Left ventricle myocardium superior (tissue), 1 donor: Measurements from ENCODE around the gene MSL3B.

Experiments
- ATAC-seq: fragments of 200-7000 bp; cut with Tn5 transposase; one replicate; pipeline ENCODE4 v1.9.1; 2020; ENCODE audit warnings: mild to moderate bottlenecking, moderate library complexity
- DNase-seq: peaks from one replicate; pipeline ENCODE4 v3.0.0-alpha.2; 2020
- intact Hi-C: fragments of 100-400 bp; cut with micrococcal nuclease; formaldehyde crosslinking; loops from one replicate; pipeline ENCODE4 v1.11.0; 2022
- donor health status: DM: no; HTN: yes; CAD: no; lungs with severe emphysema.

Gene MSL3B

GRCh38 chr2:233854241-233854981 lies 13.8 kb downstream of the MSL3B start, which contains the start of gene HJURP:
Gene HJURP (minus strand): TSS chr2:233854535. CDS start chr2:233854500, 35 bp downstream.
- DNase-seq: peak; percentile 91
- peak; percentile 100 for ATAC-seq
- intact Hi-C loops: no loop called here

DNA sequence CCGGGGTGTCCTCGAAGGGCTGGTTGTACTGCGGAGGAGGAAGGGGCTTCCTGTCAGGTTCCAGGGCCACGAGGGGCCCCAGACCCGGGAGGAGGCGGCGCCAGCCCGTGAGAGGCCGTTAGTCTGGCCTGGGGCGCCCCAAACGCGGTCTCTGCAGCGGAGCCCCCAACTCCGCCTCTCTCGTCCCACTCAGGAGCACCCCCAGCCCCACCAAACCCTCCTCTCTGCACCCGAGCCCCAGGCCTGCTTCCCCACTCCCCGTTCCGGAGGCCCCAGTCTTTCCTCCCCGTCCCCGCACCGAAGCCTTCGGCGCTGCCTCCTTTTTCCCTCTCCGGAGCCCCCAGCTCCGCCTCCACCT lies 14.3 kb downstream of the MSL3B start:
- DNase-seq: no peak
- intact Hi-C loops: no loop called here
- no peak for ATAC-seq

DNA sequence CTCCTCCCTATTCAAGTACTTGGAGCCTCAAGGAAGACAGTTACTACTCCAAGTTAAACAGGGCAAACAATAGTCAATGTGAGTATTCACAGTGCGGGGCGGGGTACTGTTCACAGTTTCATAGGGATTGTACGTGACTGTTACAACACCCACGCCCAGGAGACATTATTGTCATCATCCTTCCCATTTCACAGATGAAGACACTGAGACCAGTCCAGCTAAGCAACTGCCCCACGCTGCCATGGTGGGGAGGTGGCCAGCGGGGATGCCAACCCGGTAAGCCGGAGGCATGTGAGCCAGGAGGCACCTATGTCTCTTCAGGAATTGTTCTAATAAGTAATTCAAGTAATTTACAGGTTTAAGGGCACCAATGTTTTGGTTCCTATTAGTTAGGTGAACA lies 14.8 kb downstream of the MSL3B start:
- ATAC-seq (no peak), DNase-seq (no peak)
- intact Hi-C loops: no loop called here

DNA sequence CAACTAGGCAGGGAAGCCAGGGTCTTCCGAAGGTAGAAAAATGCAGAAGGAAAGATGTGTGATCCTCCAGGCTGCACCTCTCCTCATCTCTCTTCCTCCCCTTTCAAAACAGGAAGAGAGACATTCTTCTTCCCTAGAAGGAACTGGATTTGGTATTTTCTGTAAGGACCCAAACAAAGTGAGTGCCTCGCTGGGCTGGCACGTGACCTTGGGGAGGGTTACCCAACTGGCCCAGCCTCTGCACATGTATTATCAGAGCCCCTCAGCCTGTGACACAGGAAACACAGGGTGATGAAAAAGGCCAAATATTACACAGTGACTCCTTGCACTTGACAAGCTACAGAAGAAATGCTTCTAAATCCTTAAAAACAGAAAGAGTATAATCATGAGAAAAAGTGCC lies 16.1 kb downstream of the MSL3B start:
- no peak for ATAC-seq
- intact Hi-C loops: no loop called here
- no peak for DNase-seq

DNA sequence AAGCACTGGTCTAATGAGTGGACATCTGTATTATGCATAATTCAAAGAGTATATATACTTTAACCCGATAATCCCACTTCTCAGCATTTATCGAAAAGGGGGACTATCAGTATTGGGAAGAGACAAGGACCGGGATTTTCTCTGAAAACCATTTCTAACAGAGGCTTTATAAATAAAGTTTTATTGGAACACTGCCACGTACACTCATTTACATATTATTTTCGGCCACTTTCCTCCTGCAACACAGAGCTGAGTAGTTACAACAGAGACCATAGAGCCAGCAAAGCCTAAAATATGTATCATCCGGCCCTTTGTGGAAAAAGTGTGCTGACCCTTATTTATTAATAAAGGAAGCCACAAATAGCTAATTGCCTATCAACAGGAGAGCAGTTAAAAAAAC lies 17.0 kb downstream of the MSL3B start:
- DNase-seq (no peak), ATAC-seq (no peak)
- intact Hi-C loops: no loop called here

DNA sequence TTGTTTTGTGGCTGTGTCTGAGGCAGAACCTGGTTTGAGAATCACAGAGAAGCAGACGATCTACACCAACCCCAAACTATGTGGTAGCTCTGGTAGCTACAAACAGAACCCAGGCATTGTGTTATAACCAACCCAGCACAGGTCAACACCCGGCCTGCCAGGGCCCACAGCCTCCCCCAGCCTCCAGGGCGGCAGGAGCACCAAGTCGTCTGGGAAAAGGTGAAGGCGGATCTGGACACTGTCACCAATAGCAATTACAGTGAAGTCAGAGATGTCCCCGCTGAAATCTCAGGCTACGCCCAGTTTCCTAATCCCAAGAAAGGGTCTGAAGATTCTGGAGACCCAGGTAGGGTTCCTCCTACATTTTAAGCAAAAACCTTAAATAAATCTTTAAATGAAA lies 17.4 kb downstream of the MSL3B start:
- intact Hi-C loops: no loop called here
- DNase-seq (no peak), ATAC-seq (no peak)

DNA sequence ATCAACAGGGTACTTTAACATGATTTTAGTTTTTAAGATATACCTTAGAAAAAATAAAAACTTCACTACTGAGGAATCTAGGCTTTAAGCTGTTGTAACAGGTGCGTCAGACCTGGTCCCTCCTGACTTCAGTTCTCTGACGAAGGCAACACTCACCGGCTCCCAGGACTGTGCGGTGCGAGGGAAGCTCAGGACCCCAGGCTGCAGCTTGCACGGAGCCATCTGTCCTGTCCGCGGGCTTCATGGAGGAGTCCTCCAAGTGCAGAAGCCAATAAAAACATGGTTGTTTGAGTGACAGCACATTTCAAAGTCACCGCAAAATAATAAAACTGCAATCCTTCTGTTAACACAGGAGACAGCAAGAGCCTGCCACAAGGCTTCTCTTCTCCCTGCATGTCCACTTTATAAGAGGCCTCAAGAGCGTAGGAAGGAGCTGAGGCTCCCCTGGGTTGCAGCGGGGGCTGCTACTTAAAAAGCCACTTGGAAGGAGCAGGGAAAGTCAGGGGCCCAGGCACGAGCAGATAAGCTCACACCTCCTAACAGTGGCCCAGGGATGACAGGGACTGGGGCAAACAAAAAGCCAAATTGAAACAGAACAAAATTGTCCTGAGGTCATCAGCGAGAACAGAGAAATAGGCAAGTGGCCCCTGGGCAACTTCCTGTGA lies 18.4 kb downstream of the MSL3B start:
- ATAC-seq: no peak
- no peak for DNase-seq
- intact Hi-C loops: no loop called here

GRCh38 chr2:233848276-233848675 lies 19.9 kb downstream of the MSL3B start:
- intact Hi-C loops: no loop called here
- ATAC-seq (no peak), DNase-seq (no peak)

DNA sequence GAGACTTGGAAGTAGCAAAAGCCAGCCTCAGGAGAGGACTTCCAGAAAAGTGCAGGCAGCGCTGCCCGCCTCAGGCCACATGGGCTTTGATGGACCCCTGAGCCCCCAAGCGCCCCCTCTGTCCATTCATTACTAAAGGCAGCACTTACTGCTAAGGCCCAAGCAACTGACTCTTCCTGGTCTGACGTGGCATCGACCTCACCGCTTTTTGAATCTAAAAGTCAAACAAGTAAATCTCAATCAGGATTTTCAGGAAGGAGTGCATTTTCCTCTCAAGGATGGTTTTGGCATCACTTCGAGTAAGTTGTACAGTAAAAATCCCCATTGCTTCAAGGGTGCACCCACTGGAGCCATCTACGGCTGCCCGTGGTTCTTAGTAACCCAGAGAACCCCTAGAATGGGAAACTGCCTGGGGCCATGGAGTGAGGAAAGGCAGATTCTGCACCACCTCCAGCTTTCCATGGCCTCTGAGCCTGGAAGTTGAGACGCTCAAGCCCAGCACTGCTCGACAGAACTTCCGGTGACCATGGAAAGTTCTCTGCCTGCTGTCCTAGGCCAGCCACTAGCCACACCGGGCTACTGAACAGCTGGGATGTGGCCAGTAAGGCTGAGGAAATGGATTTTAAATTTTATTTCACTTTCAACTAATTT lies 20.8 kb downstream of the MSL3B start:
- no peak for DNase-seq

GRCh38 chr2:233846387-233847247 lies 21.6 kb downstream of the MSL3B start:
- intact Hi-C loops: no loop called here
- DNase-seq (peak; percentile 43), ATAC-seq (no peak)

More for the DNA sequence above, 20.8 kb downstream of the MSL3B start:
- intact Hi-C loops: no loop called here
- ATAC-seq: no peak

DNA sequence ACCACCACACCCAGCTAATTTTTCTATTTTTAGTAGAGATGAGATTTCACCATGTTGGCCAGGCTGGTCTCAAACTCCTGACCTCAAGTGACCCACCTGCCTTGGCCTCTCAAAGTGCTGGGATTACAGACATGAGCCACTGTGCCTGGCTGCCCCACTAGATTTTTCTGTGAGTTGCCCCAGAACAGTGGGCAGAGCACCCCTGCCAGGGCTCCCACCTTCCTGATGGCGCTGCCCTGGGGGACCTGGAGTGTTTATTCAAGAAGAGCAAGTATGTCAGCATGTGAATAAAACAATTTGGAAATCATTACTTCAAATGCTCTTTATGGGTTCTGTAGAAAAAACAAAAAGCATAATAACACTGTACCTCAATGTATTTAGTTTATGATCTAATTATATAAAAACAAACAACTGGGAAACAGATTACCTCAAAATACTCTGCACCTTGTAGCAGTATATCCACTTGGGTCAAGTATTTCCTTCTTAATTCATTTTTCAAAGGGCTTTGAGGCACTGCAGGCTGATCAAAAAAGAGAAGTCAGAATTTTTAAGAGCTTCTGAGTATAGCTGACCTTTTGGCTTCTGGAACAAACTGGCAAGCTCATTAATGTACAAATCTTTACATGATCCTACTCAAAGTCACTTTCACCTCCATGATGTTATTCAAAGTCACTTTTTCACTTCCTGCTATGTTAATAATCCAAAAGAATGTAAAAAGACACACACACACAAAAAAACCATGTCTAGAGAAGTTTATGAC lies 22.7 kb downstream of the MSL3B start:
- ATAC-seq: no peak
- no peak for DNase-seq
- intact Hi-C loops: no loop called here

DNA sequence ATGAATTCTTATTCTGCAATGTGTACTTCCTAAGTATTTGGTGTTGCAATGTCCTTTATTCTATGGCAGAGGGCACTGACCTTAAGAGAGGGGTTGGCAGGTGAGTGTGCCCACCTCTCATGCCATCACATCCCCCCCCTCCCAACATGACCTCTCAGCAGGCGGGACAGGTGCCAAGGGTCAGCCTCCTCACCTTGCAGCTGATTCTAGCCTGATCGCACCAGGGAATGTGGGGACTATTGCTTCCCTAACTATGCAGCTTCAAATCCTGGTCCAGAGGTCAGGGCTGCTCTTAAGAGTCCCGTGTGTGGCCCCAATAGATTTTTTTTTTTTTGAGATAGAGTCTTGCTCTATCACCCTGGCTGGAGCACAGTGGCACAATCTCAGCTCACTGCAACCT lies 23.4 kb downstream of the MSL3B start:
- intact Hi-C loops: no loop called here

GRCh38 chr2:233844064-233844807 lies 23.9 kb downstream of the MSL3B start:
- ATAC-seq (no peak), DNase-seq (no peak)
- intact Hi-C loops: no loop called here

More for the DNA sequence above, 23.4 kb downstream of the MSL3B start:
- no peak for DNase-seq
- ATAC-seq: no peak

GRCh38 chr2:233841183-233841582 lies 27.0 kb downstream of the MSL3B start:
- DNase-seq (no peak), ATAC-seq (no peak)
- intact Hi-C loops: no loop called here

GRCh38 chr2:233840520-233840919 lies 27.7 kb downstream of the MSL3B start:
- ATAC-seq: no peak
- DNase-seq: no peak
- intact Hi-C loops: no loop called here

DNA sequence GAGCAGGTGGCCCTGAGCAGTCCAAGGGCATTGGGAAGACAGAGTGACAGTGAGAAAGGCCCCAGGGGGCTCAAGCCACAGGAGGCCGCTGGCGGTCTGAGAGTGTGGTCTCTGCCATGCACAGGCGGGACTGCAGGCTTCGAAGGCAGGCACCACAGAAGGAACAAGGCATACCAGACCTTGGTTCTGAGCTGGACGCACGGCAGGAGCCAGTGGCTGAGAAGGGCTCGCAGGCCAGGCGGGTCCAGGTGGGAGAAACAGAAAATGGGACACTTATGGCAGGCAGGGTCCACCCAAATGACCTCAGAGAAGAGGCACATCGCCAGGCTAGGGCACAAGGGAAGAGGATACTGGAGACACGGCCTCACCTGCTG lies 28.8 kb downstream of the MSL3B start:
- intact Hi-C loops: no loop called here
- no peak for ATAC-seq
- DNase-seq: no peak

- ATAC-seq (no peak), DNase-seq (no peak)
- intact Hi-C loops: no loop called here
Observed at GRCh38 chr2:233838726-233839446, 29.3 kb downstream of the MSL3B start.

- intact Hi-C loops: no loop called here
- DNase-seq (no peak), ATAC-seq (no peak)
Observed at GRCh38 chr2:233838251-233838650, 29.9 kb downstream of the MSL3B start.
